A549 treated with RU486 at 1 μM for 4 hours (cell line): ENCODE results near the gene B3GNT9. TPM values are rescaled to one million over a fixed set of nuclear protein-coding genes. Genes with fewer than 3 reads are reported as not detected.

ENCODE experiments used
- total RNA-seq: library from RNA; stranded (reverse); fragments of 200-300 nt; extraction: Qiagen RNA extraction; gene quantifications from 5 replicates; pipeline ENCODE4 v1.2.3, GENCODE V29; 2022; ENCODE audit warnings: low read depth

Gene B3GNT9, protein sequence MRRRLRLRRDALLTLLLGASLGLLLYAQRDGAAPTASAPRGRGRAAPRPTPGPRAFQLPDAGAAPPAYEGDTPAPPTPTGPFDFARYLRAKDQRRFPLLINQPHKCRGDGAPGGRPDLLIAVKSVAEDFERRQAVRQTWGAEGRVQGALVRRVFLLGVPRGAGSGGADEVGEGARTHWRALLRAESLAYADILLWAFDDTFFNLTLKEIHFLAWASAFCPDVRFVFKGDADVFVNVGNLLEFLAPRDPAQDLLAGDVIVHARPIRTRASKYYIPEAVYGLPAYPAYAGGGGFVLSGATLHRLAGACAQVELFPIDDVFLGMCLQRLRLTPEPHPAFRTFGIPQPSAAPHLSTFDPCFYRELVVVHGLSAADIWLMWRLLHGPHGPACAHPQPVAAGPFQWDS
- 6.3 to 8.5 TPM (median 8.3 TPM) in 5 replicates for total RNA-seq

GRCh38 chr16:67150833-67151396, at the start of gene B3GNT9:
B3GNT9 (minus strand) TSS chr16:67150998; CDS start chr16:67150485, 513 bp downstream.

GRCh38 chr16:67199011-67199807, 48.4 kb upstream of the B3GNT9 start, which contains the start of gene ELMO3:
ELMO3 (plus strand) TSS chr16:67199131; CDS start chr16:67199327, 196 bp downstream.

DNA sequence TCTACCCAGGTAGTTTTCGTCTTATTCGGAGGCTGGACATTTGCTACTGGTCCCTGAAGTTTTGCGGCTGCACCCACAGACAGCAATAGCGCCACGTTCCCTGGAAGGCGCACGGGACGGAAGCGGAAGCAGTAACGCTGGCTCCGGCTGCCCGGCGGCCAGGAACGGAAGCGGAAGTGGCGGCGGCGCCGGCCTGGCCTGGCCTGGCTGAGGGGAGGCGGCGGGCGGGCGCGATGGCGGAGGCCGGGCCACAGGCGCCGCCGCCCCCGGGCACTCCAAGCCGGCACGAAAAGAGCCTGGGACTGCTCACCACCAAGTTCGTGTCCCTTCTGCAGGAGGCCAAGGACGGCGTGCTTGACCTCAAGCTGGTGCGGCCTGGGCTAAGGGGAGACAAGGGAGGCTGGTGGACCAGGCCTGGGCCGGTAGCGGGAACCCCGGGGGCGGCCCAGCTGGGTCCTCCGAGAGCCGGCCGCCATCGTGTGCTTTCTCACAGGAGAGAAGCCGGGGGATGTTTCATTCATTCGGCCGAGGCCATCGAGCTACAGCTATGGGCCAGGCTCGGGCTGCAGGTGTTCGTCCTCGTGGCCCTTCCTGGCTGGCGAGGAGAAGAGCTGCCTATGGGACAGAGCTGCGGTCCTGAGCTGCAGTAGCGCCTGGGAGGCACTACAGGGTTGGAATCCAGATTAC, 41.3 kb upstream of the B3GNT9 start, which contains the start of gene E2F4:
Gene E2F4 (plus strand): TSS at position 161 of the 687 bp plus-strand sequence. CDS start 73 bp downstream, at position 234.

GRCh38 chr16:67190041-67190440, 39.2 kb upstream of the B3GNT9 start, which contains the start of gene EXOC3L1:
EXOC3L1 (minus strand) TSS chr16:67190136; CDS start chr16:67189676, 460 bp downstream.

GRCh38 chr16:67183627-67184452, 33.0 kb upstream of the B3GNT9 start, which contains the start of gene MATCAP1:
MATCAP1 (minus strand) TSS chr16:67183963; CDS start chr16:67180610, 3,353 bp downstream.

GRCh38 chr16:67170168-67170948, 19.6 kb upstream of the B3GNT9 start, which contains the start of gene NOL3:
NOL3 (plus strand) TSS chr16:67170538.

GRCh38 chr16:67164599-67165061, 13.8 kb upstream of the B3GNT9 start, which contains the start of gene HSF4:
HSF4 (plus strand) TSS chr16:67164745; CDS start chr16:67164812, 67 bp downstream.

GRCh38 chr16:67109407-67110135, 41.2 kb downstream of the B3GNT9 start, which contains the start of gene PHAF1:
PHAF1 (plus strand) TSS chr16:67109941; CDS start chr16:67110176, 235 bp downstream.

Other genes with a start within 250 kb of the B3GNT9 start
- gene CDH16, start 232.1 kb downstream of the B3GNT9 start, total RNA-seq: 0.21 to 0.42 TPM (median 0.25 TPM) in 5 replicates
- gene RRAD, start 225.5 kb downstream of the B3GNT9 start, total RNA-seq: 7.4 to 17.6 TPM (median 12.5 TPM) in 5 replicates
- gene CIAO2B, start 216.6 kb downstream of the B3GNT9 start, total RNA-seq: 127 to 184 TPM (median 169 TPM) in 5 replicates
- gene CES2, start 215.5 kb downstream of the B3GNT9 start, total RNA-seq: 25.7 to 32.6 TPM (median 30.3 TPM) in 5 replicates
- 1.5 to 2.2 TPM (median 1.9 TPM) in 5 replicates for gene CES3, start 189.7 kb downstream of the B3GNT9 start, total RNA-seq
- 1.4 to 2.1 TPM (median 1.6 TPM) in 5 replicates for gene CES4A, start 162.4 kb downstream of the B3GNT9 start, total RNA-seq
- gene CBFB, start 121.8 kb downstream of the B3GNT9 start, total RNA-seq: 46.6 to 57.3 TPM (median 50.3 TPM) in 5 replicates
- 22.5 to 25.5 TPM (median 24.4 TPM) in 5 replicates for gene PHAF1, start 41.1 kb downstream of the B3GNT9 start, total RNA-seq
- gene TRADD, start 8.9 kb upstream of the B3GNT9 start, total RNA-seq: 10.8 to 20.6 TPM (median 18.2 TPM) in 5 replicates
- gene FBXL8, start 9.0 kb upstream of the B3GNT9 start, total RNA-seq: 5.0 to 8.5 TPM (median 7.1 TPM) in 5 replicates
- 8.5 to 15.7 TPM (median 12.7 TPM) in 5 replicates for gene HSF4, start 13.7 kb upstream of the B3GNT9 start, total RNA-seq
- 42.7 to 56.6 TPM (median 54.5 TPM) in 5 replicates for gene NOL3, start 19.5 kb upstream of the B3GNT9 start, total RNA-seq
- 3.0 to 6.4 TPM (median 5.2 TPM) in 5 replicates for gene MATCAP1, start 33.0 kb upstream of the B3GNT9 start, total RNA-seq
- not detected in 5 replicates for gene EXOC3L1, start 39.1 kb upstream of the B3GNT9 start, total RNA-seq
- gene E2F4, start 41.2 kb upstream of the B3GNT9 start, total RNA-seq: 73.1 to 95.2 TPM (median 91.3 TPM) in 5 replicates
- gene ELMO3, start 48.1 kb upstream of the B3GNT9 start, total RNA-seq: 0.75 to 1.6 TPM (median 1.2 TPM) in 5 replicates
- gene TMEM208, start 76.1 kb upstream of the B3GNT9 start, total RNA-seq: 87.7 to 101 TPM (median 89.2 TPM) in 5 replicates
- 30.2 to 53.3 TPM (median 46.7 TPM) in 5 replicates for gene FHOD1, start 96.5 kb upstream of the B3GNT9 start, total RNA-seq
- gene SLC9A5, start 98.0 kb upstream of the B3GNT9 start, total RNA-seq: 0.89 to 1.6 TPM (median 1.4 TPM) in 5 replicates
- gene PLEKHG4, start 128.5 kb upstream of the B3GNT9 start, total RNA-seq: 9.4 to 16.4 TPM (median 15.4 TPM) in 5 replicates
- gene KCTD19, start 175.7 kb upstream of the B3GNT9 start, total RNA-seq: 0.21 to 0.35 TPM (median 0.30 TPM) in 4 of 5 replicates, not detected in the other
- gene LRRC36, start 175.8 kb upstream of the B3GNT9 start, total RNA-seq: 0.13 to 0.20 TPM in 2 of 5 replicates, not detected in the others
- 7.5 to 14.0 TPM (median 12.4 TPM) in 5 replicates for gene TPPP3, start 242.5 kb upstream of the B3GNT9 start, total RNA-seq